Right ventricle myocardium inferior (tissue), 1 donor: ENCODE measurements around the gene GRID2. TPM values are rescaled to one million over a fixed set of nuclear protein-coding genes. Genes with fewer than 3 reads are reported as not detected.

Experiments used
- ATAC-seq: fragments of 200-7000 bp; cut with Tn5 transposase; one replicate; pipeline ENCODE4 v1.9.1; 2020; ENCODE audit warnings: mild to moderate bottlenecking, moderate library complexity
- DNase-seq: peaks from one replicate; pipeline ENCODE4 v3.0.0; 2021; ENCODE audit errors: missing footprints
- intact Hi-C: fragments of 100-400 bp; cut with DNase I; formaldehyde crosslinking; loops from one replicate; pipeline ENCODE4 v1.11.0; 2022
- total RNA-seq: library from RNA; stranded (reverse); fragmentation: NEBNext Ultra II Directional; extraction: Animal tissue kit (Norgen Biotek cat#: 25700); gene quantifications from one replicate; pipeline ENCODE4 v1.2.1, GENCODE V29; 2021
- donor health status: DM: no; HTN: yes; CAD: no; lungs with severe emphysema.

The GRID2 gene
- total RNA-seq, 1 donor from 2014 or later = 0.05 TPM

DNA sequence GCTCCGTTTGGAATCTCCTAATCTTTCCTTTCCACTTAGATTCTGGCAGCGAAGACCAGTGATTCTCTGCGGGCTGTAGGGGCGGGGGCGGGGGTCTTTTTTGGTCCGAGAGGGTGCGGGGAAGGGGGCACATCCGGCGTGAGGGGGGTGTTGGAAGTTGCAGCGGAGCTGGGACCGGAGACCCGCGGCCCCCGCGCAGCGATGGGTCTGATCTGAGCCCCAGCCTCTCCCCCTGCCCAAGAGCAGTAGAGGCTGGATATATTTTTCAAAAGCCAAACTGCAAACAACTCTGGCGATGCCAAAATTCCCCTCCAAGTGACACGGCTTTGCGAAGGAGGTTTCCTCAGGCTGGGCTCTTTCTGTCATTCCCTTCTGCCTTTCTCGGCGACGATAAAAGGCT lies 355 bp downstream of the GRID2 start:
- intact Hi-C loops = loop anchor here (10.0 kb wide), 1 partner anchor 81 kb away; no protein-coding TSS in a partner anchor
- ATAC-seq (no peak), DNase-seq (peak; percentile 54)

GRCh38 chr4:92304606-92305005 lies 840 bp downstream of the GRID2 start:
- no peak for ATAC-seq
- intact Hi-C loops = loop anchor here (10.0 kb wide), 1 partner anchor 80 kb away; no protein-coding TSS in a partner anchor
- DNase-seq = no peak

DNA sequence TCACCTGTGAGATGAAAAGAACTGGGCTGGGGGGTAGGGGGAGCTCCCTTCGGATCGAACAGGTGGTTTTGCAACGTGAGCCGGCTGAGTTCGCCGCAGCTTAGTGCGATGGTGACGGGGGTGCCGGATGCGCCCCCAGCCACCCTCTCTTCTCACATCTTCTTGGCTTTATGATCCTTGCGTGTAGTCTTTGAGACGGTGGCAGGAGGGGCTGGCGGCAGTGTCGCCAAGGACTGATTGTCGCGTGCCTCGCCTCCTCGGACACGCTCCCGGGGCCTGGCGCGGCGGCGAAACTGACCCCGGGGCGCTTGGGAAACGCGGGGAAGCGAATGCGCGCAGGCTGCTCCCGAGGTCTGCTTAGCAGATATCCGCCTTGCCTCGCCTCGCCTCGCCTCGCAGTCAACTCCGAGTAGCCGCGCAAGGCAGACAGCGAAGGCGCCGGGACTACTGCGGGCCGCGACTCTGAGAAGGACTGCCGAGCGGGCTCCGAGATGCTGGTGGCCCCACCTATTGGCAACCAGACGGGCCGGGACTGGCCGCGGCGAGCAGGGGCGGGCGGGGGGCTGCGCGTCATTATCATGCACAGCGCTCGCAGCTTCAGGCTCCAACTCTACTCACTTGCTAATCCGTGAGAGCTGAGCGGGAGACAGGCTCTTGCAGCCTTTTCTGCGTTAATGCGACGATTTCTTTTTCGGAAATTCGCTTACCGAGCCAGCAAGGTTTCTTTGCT lies 1.5 kb downstream of the GRID2 start:
- intact Hi-C loops = loop anchor here (10.0 kb wide), 1 partner anchor 79 kb away; no protein-coding TSS in a partner anchor
- ATAC-seq = peak; percentile 90
- peak; percentile 66 for DNase-seq

DNA sequence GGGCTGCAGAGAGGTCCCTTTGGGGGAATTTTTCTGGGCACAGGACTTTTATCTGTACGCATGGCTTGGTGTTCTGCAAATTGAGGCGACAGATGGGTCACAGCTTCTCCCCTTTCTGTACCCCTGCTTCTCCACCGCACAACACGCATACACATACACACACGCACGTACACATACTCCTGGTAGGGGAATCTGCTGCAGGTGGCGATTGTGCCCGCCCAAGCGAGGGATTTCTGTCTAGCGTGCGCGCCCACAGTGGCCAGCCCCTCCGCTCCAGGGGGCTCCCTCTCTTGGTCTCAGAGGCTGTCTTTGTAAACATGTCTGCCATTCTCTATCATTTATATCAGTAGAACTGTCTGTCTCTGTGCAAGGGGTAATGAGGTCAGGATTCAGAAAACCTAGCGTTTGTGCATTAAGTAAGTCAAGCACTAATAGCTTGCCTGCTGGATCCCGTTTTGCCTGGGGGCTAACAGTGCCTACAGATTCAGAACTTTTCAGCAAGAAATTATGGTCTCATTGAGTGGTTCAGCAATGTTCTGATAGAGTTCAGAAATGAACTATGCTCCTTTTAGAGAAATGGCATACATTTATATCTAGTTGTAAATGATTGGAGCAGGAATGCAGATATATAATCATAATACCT lies 2.2 kb downstream of the GRID2 start:
- peak; percentile 17 for ATAC-seq
- intact Hi-C loops = loop anchor here (10.0 kb wide), 1 partner anchor 79 kb away; no protein-coding TSS in a partner anchor

DNA sequence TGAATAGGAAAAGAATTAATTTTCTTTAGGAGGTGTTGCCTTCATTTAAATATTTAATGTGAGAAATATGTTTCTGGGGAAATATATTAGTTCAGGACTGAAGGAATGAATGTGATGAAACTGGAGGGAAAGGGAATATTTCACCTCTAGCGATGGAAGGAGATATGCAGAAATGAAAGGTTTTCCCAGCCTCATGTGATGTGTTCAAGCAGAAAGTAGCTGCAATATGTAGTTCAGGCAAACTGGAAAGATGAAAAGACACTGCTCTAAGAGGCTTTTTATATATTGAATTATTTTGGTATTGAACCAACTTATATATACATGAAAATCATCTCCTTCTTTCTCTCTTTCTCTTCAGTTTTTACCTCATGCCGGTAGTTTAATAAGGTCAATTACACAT lies 3.4 kb downstream of the GRID2 start:
- intact Hi-C loops = loop anchor here (10.0 kb wide), 1 partner anchor 78 kb away; no protein-coding TSS in a partner anchor
- DNase-seq = no peak
- no peak for ATAC-seq

More for the DNA sequence above, 2.2 kb downstream of the GRID2 start:
- no peak for DNase-seq

DNA sequence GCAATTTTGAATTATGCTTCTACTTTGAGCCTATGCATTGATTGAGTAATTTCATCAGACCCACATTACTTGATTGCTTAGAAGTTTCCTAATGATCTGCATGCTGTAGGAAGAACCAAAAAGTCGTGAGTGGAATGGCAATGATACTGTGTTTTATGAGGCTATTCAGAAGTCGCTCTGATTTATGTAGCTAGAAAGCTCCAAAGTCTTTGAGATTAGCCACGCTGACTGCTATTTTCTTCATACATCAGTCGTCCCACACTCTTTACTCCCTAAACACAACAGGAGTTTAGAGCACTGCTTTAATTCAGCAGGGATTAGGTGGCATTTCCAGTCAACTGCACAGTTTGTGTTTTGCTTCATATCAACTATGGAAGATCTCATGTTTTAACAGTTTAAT lies 4.1 kb downstream of the GRID2 start:
- intact Hi-C loops = loop anchor here (10.0 kb wide), 1 partner anchor 77 kb away; no protein-coding TSS in a partner anchor
- ATAC-seq = no peak
- DNase-seq = no peak

GRCh38 chr4:92317047-92317446 lies 13.3 kb downstream of the GRID2 start:
- intact Hi-C loops = no loop called here
- ATAC-seq (no peak), DNase-seq (no peak)

- ATAC-seq (no peak), DNase-seq (no peak)
- intact Hi-C loops = no loop called here
Measured at GRCh38 chr4:92328095-92328494, 24.3 kb downstream of the GRID2 start.

- intact Hi-C loops = no loop called here
- no peak for DNase-seq
- ATAC-seq = peak; percentile 47
Measured at GRCh38 chr4:92333016-92333415, 29.2 kb downstream of the GRID2 start.

- DNase-seq (no peak), ATAC-seq (peak; percentile 92)
- intact Hi-C loops = no loop called here
Measured at GRCh38 chr4:92334716-92335350, 31.1 kb downstream of the GRID2 start.

DNA sequence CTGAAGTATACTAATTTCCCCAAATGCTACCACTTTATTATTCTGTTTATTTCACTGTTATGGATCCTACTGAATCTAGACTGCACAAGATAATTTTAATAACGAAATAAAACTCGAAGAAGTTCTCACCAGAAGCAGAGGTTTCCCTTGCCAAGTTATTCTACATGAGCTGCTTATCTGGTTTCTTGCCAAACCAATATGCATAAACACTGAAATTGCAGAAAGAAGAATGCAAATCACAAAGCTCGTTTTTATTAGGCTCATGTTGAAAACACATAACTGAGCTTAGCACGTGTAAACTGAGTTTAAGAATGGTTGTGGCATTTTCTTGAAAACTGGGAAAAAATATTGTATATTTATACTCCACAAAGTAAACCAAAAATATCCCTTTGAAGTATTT lies 35.9 kb downstream of the GRID2 start:
- no peak for ATAC-seq
- intact Hi-C loops = no loop called here
- DNase-seq = no peak

DNA sequence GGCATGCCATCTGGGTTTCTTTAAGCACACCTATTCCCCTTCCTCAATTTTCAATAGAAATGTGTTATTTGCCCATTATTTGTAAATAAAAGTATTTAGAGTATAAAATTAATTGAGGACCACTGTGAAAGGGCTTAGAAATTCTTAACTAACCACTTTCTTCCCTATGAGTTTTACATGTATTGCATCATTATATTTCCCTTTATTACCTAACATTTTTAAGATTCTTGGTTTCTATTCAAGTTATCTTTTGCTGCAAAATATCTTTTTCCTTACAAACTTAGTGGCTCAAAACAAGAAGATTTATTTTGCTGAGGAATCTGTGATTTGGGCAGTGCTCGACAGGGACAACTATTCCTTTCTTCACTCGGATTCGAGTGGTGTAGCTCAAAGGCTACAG lies 40.5 kb downstream of the GRID2 start:
- no peak for ATAC-seq
- no peak for DNase-seq
- intact Hi-C loops = no loop called here

DNA sequence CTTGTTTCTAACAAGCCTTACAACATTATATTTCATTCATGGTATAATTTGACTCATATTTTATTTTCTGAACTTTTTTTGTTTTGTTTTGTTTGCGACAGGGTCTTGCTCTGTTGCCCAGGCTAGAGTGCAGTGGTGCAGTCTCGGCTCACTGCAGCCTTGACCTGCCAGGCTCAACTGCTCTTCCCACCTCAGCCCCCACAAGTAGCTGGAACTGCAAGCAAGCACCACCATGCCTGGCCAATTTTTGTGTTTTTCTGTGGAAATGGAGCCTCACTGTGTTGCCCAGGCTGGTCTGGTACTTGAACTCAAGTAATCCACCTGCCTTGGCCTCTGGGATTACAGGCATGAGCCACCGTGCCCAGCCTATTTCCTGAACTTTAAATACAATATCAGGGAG lies 42.5 kb downstream of the GRID2 start:
- intact Hi-C loops = no loop called here
- DNase-seq (no peak), ATAC-seq (no peak)

DNA sequence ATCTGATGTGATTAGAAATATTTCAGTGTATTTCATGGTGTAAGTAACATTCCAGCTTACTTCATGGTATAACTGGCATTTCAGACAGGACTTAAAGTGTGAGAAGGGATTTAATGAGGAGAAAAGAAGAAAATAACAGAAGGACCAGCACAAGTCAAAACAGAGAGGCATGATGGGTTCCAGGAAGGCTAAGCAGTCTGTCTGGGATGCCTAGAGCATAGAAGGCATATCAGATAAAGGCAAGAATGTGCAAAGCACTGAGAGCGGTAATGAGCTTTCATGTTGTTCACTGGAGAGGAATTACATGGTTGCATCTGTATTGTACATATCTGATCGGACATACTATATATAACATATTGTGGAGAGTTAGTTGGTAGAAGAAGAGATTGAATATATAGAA lies 54.2 kb downstream of the GRID2 start:
- intact Hi-C loops = no loop called here

GRCh38 chr4:92359491-92359890 lies 55.7 kb downstream of the GRID2 start:
- intact Hi-C loops = no loop called here
- no peak for ATAC-seq
- no peak for DNase-seq

More for the DNA sequence above, 54.2 kb downstream of the GRID2 start:
- no peak for ATAC-seq
- DNase-seq = no peak

- DNase-seq (no peak), ATAC-seq (no peak)
- intact Hi-C loops = no loop called here
Measured at GRCh38 chr4:92362028-92362427, 58.3 kb downstream of the GRID2 start.

DNA sequence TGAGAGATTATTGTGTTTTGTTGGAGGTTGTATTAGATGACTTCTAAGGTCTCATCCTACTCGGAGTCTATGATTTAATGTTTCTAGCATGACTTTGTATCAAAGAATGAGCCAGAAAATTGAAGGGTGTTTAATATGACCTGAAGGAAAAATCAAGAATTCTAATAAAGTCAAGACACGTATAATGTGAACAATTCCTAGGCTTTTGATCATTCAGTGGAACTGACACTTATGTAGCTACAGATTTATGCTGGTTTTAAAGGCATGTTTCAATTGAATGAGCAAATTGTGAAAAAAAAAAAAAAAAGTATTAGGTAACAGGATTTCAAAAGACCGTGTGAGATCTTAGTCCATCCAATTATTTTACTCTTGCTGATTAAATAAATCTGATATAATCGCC lies 64.9 kb downstream of the GRID2 start:
- intact Hi-C loops = no loop called here
- no peak for DNase-seq

DNA sequence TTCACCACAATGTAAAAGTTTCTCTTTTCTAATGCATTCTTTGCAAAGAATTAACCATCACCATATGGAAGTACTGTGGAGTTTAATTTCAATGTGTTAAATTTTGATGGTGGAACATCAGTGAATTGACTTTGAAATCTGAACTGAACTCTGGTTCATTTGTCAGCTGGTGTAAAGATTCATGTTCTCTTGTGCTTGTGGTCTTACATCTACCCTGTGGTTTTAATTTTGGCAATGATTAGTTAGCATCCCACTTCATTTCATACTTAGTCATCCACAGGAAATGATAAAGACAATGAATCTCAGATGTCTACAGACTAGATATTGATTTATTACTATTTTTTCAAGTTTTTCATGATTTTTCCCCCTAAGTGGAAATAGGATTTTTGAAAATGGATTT lies 77.8 kb downstream of the GRID2 start:
- no peak for ATAC-seq
- intact Hi-C loops = loop anchor here (10.0 kb wide), 1 partner anchor 77 kb away; the partner anchor contains the start of gene GRID2
- DNase-seq = no peak

More for the DNA sequence above, 64.9 kb downstream of the GRID2 start:
- ATAC-seq = no peak

DNA sequence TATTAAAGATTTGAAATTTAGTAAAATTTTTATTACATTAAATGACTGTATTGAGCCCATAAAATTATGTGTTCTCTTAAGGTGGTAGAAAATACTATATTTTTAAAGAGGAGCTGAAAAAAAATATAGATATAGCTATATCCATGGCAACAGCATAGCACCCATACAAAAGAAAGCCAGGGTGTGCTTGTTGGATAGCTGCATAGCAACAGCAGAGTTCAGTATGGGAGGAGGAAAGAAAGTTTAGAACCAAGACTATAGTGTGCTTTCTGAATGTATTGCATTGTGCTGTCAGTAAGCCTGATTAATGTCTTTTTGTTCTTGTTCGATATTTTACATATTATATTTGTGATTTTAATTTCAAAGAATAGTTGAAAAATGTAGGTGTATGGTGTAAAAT lies 78.4 kb downstream of the GRID2 start:
- ATAC-seq (no peak), DNase-seq (no peak)
- intact Hi-C loops = loop anchor here (10.0 kb wide), 1 partner anchor 77 kb away; the partner anchor contains the start of gene GRID2
